ENCODE measurements around the gene TOP3B.

TOP3B gene

DNA sequence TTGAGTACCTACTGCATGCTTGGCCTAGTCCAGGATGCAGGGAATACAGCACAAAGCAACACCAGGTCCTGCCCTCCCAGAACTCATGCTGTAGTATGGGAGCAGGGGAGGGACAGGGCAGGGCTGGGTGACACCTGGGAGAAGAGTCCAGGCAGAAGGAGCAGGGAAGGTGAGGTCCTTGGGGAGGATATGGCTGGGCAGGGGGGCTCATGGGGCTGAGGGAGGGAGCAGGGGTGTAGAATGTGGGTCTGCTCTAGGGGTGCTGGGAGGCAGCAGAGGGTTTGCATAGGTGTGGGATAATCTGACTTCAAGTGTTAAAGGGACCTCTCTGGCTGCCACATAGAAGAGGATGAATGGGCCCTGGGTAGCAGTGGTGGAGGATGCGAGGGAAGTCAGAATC lies 4.8 kb downstream of the TOP3B start:
- no peak for TF ChIP-seq EZH2phosphoT487 (IDR thresholded peaks at IDR 0.05; ENCODE audit: borderline replicate concordance, low read length)
- TF ChIP-seq, protein P1, sequence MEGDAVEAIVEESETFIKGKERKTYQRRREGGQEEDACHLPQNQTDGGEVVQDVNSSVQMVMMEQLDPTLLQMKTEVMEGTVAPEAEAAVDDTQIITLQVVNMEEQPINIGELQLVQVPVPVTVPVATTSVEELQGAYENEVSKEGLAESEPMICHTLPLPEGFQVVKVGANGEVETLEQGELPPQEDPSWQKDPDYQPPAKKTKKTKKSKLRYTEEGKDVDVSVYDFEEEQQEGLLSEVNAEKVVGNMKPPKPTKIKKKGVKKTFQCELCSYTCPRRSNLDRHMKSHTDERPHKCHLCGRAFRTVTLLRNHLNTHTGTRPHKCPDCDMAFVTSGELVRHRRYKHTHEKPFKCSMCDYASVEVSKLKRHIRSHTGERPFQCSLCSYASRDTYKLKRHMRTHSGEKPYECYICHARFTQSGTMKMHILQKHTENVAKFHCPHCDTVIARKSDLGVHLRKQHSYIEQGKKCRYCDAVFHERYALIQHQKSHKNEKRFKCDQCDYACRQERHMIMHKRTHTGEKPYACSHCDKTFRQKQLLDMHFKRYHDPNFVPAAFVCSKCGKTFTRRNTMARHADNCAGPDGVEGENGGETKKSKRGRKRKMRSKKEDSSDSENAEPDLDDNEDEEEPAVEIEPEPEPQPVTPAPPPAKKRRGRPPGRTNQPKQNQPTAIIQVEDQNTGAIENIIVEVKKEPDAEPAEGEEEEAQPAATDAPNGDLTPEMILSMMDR (IDR thresholded peaks at IDR 0.05; ENCODE audit: low read depth, low read length, poor library complexity, severe bottlenecking) = no peak
- Histone ChIP-seq H3K4me3 (ENCODE audit: low read length) (no peak overlapping the region), H3K9me3 (ENCODE audit: control insufficient read depth, insufficient read depth, low read length) (no peaks in the 10 kb centered on the region), H3K4me2 (ENCODE audit: low read length) (no peak overlapping the region), H3K79me2 (ENCODE audit: control insufficient read depth, low read length) (peaks cover 72% of the 10 kb centered on the region), H3K36me3 (ENCODE audit: control insufficient read depth, low read length) (peaks cover 70% of the 10 kb centered on the region), H3K9me2 (replicated peaks; ENCODE audit: control insufficient read depth, low read length) (no peaks in the 10 kb centered on the region), H3K27ac (ENCODE audit: low read depth, low read length) (no peak overlapping the region), H3K27me3 (ENCODE audit: control insufficient read depth, low read length) (no peaks in the 10 kb centered on the region), H3K4me1 (ENCODE audit: control insufficient read depth, low read length) (peaks cover 16% of the 10 kb centered on the region), H4K20me1 (ENCODE audit: control insufficient read depth, insufficient read depth, low read depth, low read length) (no peaks in the 10 kb centered on the region; the same call in 1 of the 2 replicates), H3F3A (ENCODE audit: control insufficient read depth, insufficient read depth) (no peaks in the 10 kb centered on the region; the same call in none of the 2 replicates)

DNA sequence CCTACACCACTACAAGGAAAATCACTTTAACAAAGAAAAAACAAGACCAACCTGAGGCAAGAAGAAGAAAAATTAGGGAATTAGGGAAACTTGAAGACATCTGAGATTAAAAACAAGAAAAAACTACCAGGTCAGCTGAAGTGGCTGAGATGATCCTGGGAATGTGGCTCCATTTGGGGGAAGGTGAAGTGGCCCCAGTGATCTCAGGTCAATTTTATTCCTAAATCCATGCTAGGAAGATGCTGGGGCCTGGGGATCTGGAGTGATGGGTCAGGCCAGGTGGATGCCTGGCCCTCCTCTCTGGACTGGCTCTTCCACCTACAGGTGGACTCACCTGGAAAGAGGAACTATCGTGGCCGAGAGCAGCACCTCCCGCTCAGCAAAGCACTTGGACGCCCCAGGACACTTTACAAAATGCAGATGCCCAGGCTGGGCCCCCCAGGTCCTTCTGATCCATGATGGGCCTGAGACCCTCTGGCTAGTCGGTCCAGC lies 6.7 kb downstream of the TOP3B start:
- no peak overlapping the region for H3K27ac ChIP-seq (ENCODE audit: low read depth, low read length)
- peaks cover 56% of the 10 kb centered on the region for H3K79me2 ChIP-seq (ENCODE audit: control insufficient read depth, low read length)
- no peaks in the 10 kb centered on the region for H3K9me3 ChIP-seq (ENCODE audit: control insufficient read depth, insufficient read depth, low read length)
- no peaks in the 10 kb centered on the region; the same call in none of the 2 replicates for H3F3A ChIP-seq (ENCODE audit: control insufficient read depth, insufficient read depth)
- no peaks in the 10 kb centered on the region; the same call in 1 of the 2 replicates for H4K20me1 ChIP-seq (ENCODE audit: control insufficient read depth, insufficient read depth, low read depth, low read length)
- H3K27me3 ChIP-seq (ENCODE audit: control insufficient read depth, low read length) = no peaks in the 10 kb centered on the region
- peaks cover 5% of the 10 kb centered on the region for H3K4me1 ChIP-seq (ENCODE audit: control insufficient read depth, low read length)
- no peaks in the 10 kb centered on the region for H3K9me2 ChIP-seq (replicated peaks; ENCODE audit: control insufficient read depth, low read length)
- no peak overlapping the region for H3K4me3 ChIP-seq (ENCODE audit: low read length)
- peaks cover 82% of the 10 kb centered on the region for H3K36me3 ChIP-seq (ENCODE audit: control insufficient read depth, low read length)
- H3K4me2 ChIP-seq (ENCODE audit: low read length) = no peak overlapping the region
- TF ChIP-seq EZH2phosphoT487 (IDR thresholded peaks at IDR 0.05; ENCODE audit: borderline replicate concordance, low read length) = no peak

DNA sequence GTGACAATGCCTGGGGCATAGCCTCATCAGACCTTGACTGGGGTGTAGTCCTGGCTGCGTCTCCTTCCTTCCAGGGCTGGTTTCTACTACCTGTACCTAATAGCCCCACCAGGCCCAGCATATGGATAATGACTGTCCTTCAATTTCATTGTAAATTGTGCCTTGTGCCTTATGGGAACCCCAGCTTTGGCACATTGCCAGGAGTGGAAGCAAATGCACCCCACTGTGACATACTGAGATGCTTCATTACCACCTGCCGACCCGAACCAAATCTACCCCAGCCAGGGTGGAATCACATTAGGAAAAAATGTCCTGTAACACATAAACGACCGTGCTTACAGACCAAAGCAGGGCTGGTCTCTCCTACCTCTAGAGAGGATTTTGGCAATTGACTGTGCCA lies 7.3 kb downstream of the TOP3B start:
- Histone ChIP-seq H3K4me2 (ENCODE audit: low read length) (no peak overlapping the region), H3K79me2 (ENCODE audit: control insufficient read depth, low read length) (peaks cover 50% of the 10 kb centered on the region), H3K4me3 (ENCODE audit: low read length) (no peak overlapping the region), H3K9me2 (replicated peaks; ENCODE audit: control insufficient read depth, low read length) (no peaks in the 10 kb centered on the region), H3K36me3 (ENCODE audit: control insufficient read depth, low read length) (peaks cover 83% of the 10 kb centered on the region), H3F3A (ENCODE audit: control insufficient read depth, insufficient read depth) (no peaks in the 10 kb centered on the region; the same call in none of the 2 replicates), H3K4me1 (ENCODE audit: control insufficient read depth, low read length) (no peaks in the 10 kb centered on the region), H4K20me1 (ENCODE audit: control insufficient read depth, insufficient read depth, low read depth, low read length) (no peaks in the 10 kb centered on the region; the same call in 1 of the 2 replicates), H3K27ac (ENCODE audit: low read depth, low read length) (no peak overlapping the region), H3K9me3 (ENCODE audit: control insufficient read depth, insufficient read depth, low read length) (no peaks in the 10 kb centered on the region), H3K27me3 (ENCODE audit: control insufficient read depth, low read length) (no peaks in the 10 kb centered on the region)
- no peak for TF ChIP-seq EZH2phosphoT487 (IDR thresholded peaks at IDR 0.05; ENCODE audit: borderline replicate concordance, low read length)
- TF ChIP-seq, protein P1 (IDR thresholded peaks at IDR 0.05; ENCODE audit: low read depth, low read length, poor library complexity, severe bottlenecking) = no peak

DNA sequence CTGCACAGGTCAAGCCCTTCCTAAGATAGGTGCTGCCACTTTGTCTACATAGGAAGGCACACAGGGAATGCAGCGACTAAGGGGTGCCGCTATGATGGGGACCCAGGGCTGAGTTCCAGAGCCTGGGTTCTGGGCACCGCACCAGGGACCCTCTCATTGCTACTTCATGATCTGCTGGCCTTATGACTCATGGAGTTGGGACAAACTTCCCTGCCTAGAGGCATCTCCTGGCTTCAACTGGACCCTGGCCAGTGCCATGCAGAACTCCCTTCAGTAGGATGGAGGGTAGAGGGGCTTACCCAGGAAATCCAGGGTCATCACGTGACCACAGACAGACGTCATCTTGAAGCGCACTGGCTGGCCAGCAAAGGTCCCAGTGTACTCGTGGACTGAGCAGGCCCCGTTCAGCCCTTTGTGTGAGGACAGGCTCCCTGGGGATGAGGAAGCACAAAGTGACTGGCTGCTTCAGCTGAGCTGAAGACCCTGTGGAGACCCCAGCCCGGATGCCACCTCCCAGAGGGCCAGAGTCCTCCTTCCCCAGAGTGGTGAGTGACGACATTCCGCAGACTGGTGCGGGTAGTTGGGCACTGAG lies 8.4 kb downstream of the TOP3B start:
- Histone ChIP-seq H3K4me1 (ENCODE audit: control insufficient read depth, low read length) (no peaks in the 10 kb centered on the region), H3K4me3 (ENCODE audit: low read length) (no peak overlapping the region), H3K4me2 (ENCODE audit: low read length) (no peak overlapping the region), H3F3A (ENCODE audit: control insufficient read depth, insufficient read depth) (no peaks in the 10 kb centered on the region; the same call in none of the 2 replicates), H4K20me1 (ENCODE audit: control insufficient read depth, insufficient read depth, low read depth, low read length) (no peaks in the 10 kb centered on the region; the same call in 1 of the 2 replicates), H3K36me3 (ENCODE audit: control insufficient read depth, low read length) (peaks cover 80% of the 10 kb centered on the region), H3K27me3 (ENCODE audit: control insufficient read depth, low read length) (no peaks in the 10 kb centered on the region), H3K27ac (ENCODE audit: low read depth, low read length) (no peak overlapping the region), H3K9me2 (replicated peaks; ENCODE audit: control insufficient read depth, low read length) (no peaks in the 10 kb centered on the region), H3K9me3 (ENCODE audit: control insufficient read depth, insufficient read depth, low read length) (no peaks in the 10 kb centered on the region), H3K79me2 (ENCODE audit: control insufficient read depth, low read length) (peaks cover 41% of the 10 kb centered on the region)
- no peak for TF ChIP-seq EZH2phosphoT487 (IDR thresholded peaks at IDR 0.05; ENCODE audit: borderline replicate concordance, low read length)
- TF ChIP-seq, protein P1 (IDR thresholded peaks at IDR 0.05; ENCODE audit: low read depth, low read length, poor library complexity, severe bottlenecking) = no peak

Data from DOHH2 (cell line).